CD14-positive monocyte (primary cell): ENCODE measurements around the gene PAMR1. TPM values are rescaled to one million over a fixed set of nuclear protein-coding genes. Genes with fewer than 3 reads are reported as not detected.

Source experiments
- DNase-seq, 3 donors: peaks; one replicate each; pipeline ENCODE4 v3.0.0-alpha.2; 2011 to 2022
- H2AFZ ChIP-seq: 2 replicates; pipeline ENCODE4 v1.6.0; 2012; ENCODE audit warnings: mild to moderate bottlenecking, low read depth, low read length, inconsistent platforms; ENCODE audit not compliant: insufficient read depth, poor library complexity, severe bottlenecking
- H3K27ac ChIP-seq, 2 donors: 1 replicate in 1 of 2; 2 replicates in 1 of 2; pipeline ENCODE4 v1.5.1; 2012 to 2013; ENCODE audit warnings: low read length in 2 of 2, control low read depth in 1 of 2, inconsistent platforms in 1 of 2, low read depth in 1 of 2, mild to moderate bottlenecking in 1 of 2
- H3K27me3 ChIP-seq, 2 donors: one replicate each; pipeline versions ENCODE4 v1.6.0 to v1.6.1; 2011 to 2013; ENCODE audit warnings: low read length in 2 of 2; ENCODE audit not compliant: control insufficient read depth in 2 of 2, insufficient read depth in 2 of 2
- H3K36me3 ChIP-seq, 2 donors: replicated peaks in 1 of 2; 1 replicate in 1 of 2; 2 replicates in 1 of 2; pipeline versions ENCODE4 v1.5.1 to v1.6.1; 2012 to 2013; ENCODE audit warnings: low read length in 2 of 2, control low read depth in 1 of 2, inconsistent platforms in 1 of 2, mild to moderate bottlenecking in 1 of 2; ENCODE audit not compliant: insufficient read depth in 2 of 2, control insufficient read depth in 1 of 2
- H3K4me1 ChIP-seq, 2 donors: 1 replicate in 1 of 2; 2 replicates in 1 of 2; pipeline versions ENCODE4 v1.5.1 to v1.6.1; 2012 to 2013; ENCODE audit warnings: low read length in 2 of 2, control low read depth in 1 of 2, inconsistent platforms in 1 of 2, mild to moderate bottlenecking in 1 of 2, moderate library complexity in 1 of 2; ENCODE audit not compliant: insufficient read depth in 2 of 2, control insufficient read depth in 1 of 2
- H3K4me2 ChIP-seq: replicated peaks from 2 replicates; pipeline ENCODE3; 2012; ENCODE audit warnings: low read length, moderate library complexity, mild to moderate bottlenecking; ENCODE audit not compliant: poor library complexity, severe bottlenecking; ENCODE audit errors: extremely low read depth
- H3K4me3 ChIP-seq, 3 experiments: fragments of 200-600 bp in 1 of 3; sonication (generic) in 1 of 3; replicated peaks in 1 of 3; 1 replicate in 2 of 3; 2 replicates in 1 of 3; pipeline ENCODE4 v1.5.1; 2011 to 2013; ENCODE audit warnings: low read length in 3 of 3, mild to moderate bottlenecking in 3 of 3, control low read depth in 2 of 3, low read depth in 2 of 3, inconsistent platforms in 1 of 3, moderate library complexity in 1 of 3
- H3K79me2 ChIP-seq: 2 replicates; pipeline ENCODE4 v1.6.0; 2012; ENCODE audit warnings: mild to moderate bottlenecking, control low read depth, inconsistent platforms, low read length, moderate library complexity; ENCODE audit not compliant: insufficient read depth
- H3K9ac ChIP-seq: 2 replicates; pipeline ENCODE4 v1.6.0; 2017; ENCODE audit warnings: low read length, mild to moderate bottlenecking; ENCODE audit not compliant: insufficient read depth, poor library complexity, severe bottlenecking
- H3K9me3 ChIP-seq, 2 donors: replicated peaks in 1 of 2; 1 replicate in 1 of 2; 2 replicates in 1 of 2; pipeline versions ENCODE4 v1.5.1 to v1.6.1; 2012 to 2013; ENCODE audit warnings: low read length in 2 of 2, control low read depth in 1 of 2; ENCODE audit not compliant: control insufficient read depth in 1 of 2, insufficient read depth in 1 of 2
- H4K20me1 ChIP-seq: 2 replicates; pipeline ENCODE4 v1.6.0; 2012; ENCODE audit warnings: mild to moderate bottlenecking, low read length, control low read depth, moderate library complexity; ENCODE audit not compliant: insufficient read depth
- H3K27ac Mint-ChIP-seq, 7 donors: one replicate each; pipeline ENCODE4 v1.8.0; 2020; ENCODE audit warnings: mild to moderate bottlenecking in 7 of 7, mixed read lengths in 7 of 7, moderate library complexity in 6 of 7, inconsistent platforms in 2 of 7
- H3K27me3 Mint-ChIP-seq, 3 donors: one replicate each; pipeline ENCODE4 v1.8.0; 2021 to 2022; ENCODE audit warnings: low read depth in 3 of 3, mild to moderate bottlenecking in 3 of 3, mixed read lengths in 3 of 3, moderate library complexity in 3 of 3, inconsistent platforms in 1 of 3
- H3K36me3 Mint-ChIP-seq, 2 donors: one replicate each; pipeline ENCODE4 v1.8.0; 2020; ENCODE audit warnings: mixed read lengths in 2 of 2, inconsistent platforms in 1 of 2, mild to moderate bottlenecking in 1 of 2
- H3K4me1 Mint-ChIP-seq: one replicate; pipeline ENCODE4 v1.8.0; 2020; ENCODE audit warnings: mild to moderate bottlenecking, mixed read lengths
- H3K4me3 Mint-ChIP-seq, 2 donors: one replicate each; pipeline ENCODE4 v1.8.0; 2020; ENCODE audit warnings: mild to moderate bottlenecking in 2 of 2, mixed read lengths in 2 of 2, moderate library complexity in 1 of 2
- H3K9me3 Mint-ChIP-seq, 7 donors: one replicate each; pipeline ENCODE4 v1.8.0; 2020 to 2022; ENCODE audit warnings: mixed read lengths in 7 of 7, mild to moderate bottlenecking in 6 of 7, moderate library complexity in 6 of 7, inconsistent platforms in 2 of 7
- WGBS: methylation state at CpG from one replicate; pipeline ENCODE4 v1.1.5; 2013; ENCODE audit warnings: missing lambda C conversion rate; ENCODE audit not compliant: insufficient coverage; 5-methylcytosine and 5-hydroxymethylcytosine counted together
- intact Hi-C, 2 donors: fragments of 100-400 bp; cut with micrococcal nuclease; formaldehyde crosslinking; loops; one replicate each; pipeline versions ENCODE4 v1.15.0 to v1.15.1; 2023
- polyA plus RNA-seq, 3 donors: library from polyadenylated mRNA; depleted of rRNA in 1 of 3; unstranded in 2 of 3; stranded (reverse) in 1 of 3; fragments of 300-500 nt in 2 of 3; fragments of >200 nt in 1 of 3; fragmentation: Illumina TruSeq in 2 of 3; gene quantifications; 1 replicate in 2 of 3; 2 replicates in 1 of 3; pipeline ENCODE4 v1.2.3, GENCODE V29; 2012 to 2021
- TF ChIP-seq, protein P1 (sequence below): fragments of 200-600 bp; IDR thresholded peaks from one replicate; pipeline ENCODE4 v1.8.0; 2022; ENCODE audit warnings: antibody characterized with exemption, mild to moderate bottlenecking

Gene PAMR1
- polyA plus RNA-seq, 3 donors: not detected

DNA sequence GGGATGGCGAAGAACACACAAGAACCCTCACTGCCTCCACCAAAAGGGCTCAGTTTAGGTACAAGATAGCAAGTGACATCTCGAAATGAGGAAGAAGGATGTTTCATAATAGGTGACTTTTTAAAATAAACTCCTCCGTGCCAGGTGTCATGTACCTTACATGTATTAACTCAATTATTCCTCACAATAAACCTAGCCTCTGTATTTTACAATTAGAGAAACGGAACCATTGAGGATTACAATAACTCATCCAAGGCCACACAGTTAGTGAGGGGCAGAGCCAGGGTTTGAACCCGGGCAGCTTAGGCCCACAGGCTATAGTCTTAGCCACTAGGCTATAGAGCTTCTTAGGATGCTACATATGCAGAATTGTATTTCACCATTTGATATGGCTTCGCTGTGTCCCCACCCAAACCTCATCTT, 965 bp upstream of the PAMR1 start:
- Histone ChIP-seq H3K79me2 (no peaks in the 10 kb centered on the region), H3K9me3 (peaks cover 0 to 9% of the 10 kb centered on the region in 2 donors), H3K4me2 (no peak overlapping the region), H3K36me3 (no peaks in the 10 kb centered on the region), H3K27ac (no peak overlapping the region), H3K27me3 (peaks cover 43 to 61% of the 10 kb centered on the region in 2 donors), H3K9ac (no peak overlapping the region), H3K4me1 (no peaks in the 10 kb centered on the region), H3K4me3 (no peak overlapping the region), H4K20me1 (no peaks in the 10 kb centered on the region), H2AFZ (no peak overlapping the region)
- Mint-ChIP-seq H3K9me3 (peaks cover 0 to 15% (median 4%) of the 10 kb centered on the region in 7 donors), H3K4me1 (no peaks in the 10 kb centered on the region), H3K27ac (no peak overlapping the region), H3K4me3 (peak overlapping the region in 1 of 2 donors; percentile 57), H3K27me3 (peaks cover 52 to 82% (median 59%) of the 10 kb centered on the region in 3 donors), H3K36me3 (no peaks in the 10 kb centered on the region)
- 60% methylated on average over 1 of the region's 6 CpGs for WGBS
- DNase-seq: no peak
- TF ChIP-seq, protein P1, sequence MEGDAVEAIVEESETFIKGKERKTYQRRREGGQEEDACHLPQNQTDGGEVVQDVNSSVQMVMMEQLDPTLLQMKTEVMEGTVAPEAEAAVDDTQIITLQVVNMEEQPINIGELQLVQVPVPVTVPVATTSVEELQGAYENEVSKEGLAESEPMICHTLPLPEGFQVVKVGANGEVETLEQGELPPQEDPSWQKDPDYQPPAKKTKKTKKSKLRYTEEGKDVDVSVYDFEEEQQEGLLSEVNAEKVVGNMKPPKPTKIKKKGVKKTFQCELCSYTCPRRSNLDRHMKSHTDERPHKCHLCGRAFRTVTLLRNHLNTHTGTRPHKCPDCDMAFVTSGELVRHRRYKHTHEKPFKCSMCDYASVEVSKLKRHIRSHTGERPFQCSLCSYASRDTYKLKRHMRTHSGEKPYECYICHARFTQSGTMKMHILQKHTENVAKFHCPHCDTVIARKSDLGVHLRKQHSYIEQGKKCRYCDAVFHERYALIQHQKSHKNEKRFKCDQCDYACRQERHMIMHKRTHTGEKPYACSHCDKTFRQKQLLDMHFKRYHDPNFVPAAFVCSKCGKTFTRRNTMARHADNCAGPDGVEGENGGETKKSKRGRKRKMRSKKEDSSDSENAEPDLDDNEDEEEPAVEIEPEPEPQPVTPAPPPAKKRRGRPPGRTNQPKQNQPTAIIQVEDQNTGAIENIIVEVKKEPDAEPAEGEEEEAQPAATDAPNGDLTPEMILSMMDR: no peak
- intact Hi-C loops: loop anchor here in 1 of 2 donors (10.0 kb wide), 1 partner anchor 58 kb away; no protein-coding TSS in a partner anchor

DNA sequence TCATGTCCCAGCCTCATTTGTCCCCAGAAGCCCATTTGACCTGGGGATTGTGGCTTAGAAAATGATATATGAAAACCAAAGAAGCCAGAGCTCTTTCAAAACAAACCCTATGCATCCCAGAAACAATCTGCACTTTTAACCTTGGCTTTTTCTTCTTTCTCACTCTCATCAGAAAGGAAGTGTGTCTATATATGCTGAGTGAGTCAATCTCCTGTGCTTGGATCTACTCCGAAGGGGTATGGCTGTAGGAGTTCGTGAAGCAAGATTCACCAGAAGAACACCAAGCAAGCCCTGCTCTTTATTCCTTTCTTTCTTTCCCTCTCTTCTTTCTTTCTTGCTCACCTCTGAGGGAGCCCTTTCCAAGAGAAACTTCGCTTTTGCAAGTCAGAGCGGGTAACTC, 636 bp downstream of the PAMR1 start:
- no peak overlapping the region for H3K27ac ChIP-seq
- no peak overlapping the region for H2AFZ ChIP-seq
- no peak overlapping the region for H3K9ac ChIP-seq
- no CpG with 5 or more reads among the region's 4 CpGs for WGBS
- H4K20me1 ChIP-seq: no peaks in the 10 kb centered on the region
- no peak overlapping the region for H3K4me3 ChIP-seq
- Mint-ChIP-seq H3K36me3 (no peaks in the 10 kb centered on the region), H3K4me3 (peak overlapping the region in 1 of 2 donors; percentile 59), H3K4me1 (no peaks in the 10 kb centered on the region), H3K27me3 (peaks cover 59 to 82% (median 63%) of the 10 kb centered on the region in 3 donors), H3K27ac (peak overlapping the region in 1 of 7 donors; percentile 9), H3K9me3 (peaks cover 0 to 15% (median 4%) of the 10 kb centered on the region in 7 donors)
- peaks cover 0 to 9% of the 10 kb centered on the region in 2 donors for H3K9me3 ChIP-seq
- H3K4me2 ChIP-seq: no peak overlapping the region
- H3K4me1 ChIP-seq: no peaks in the 10 kb centered on the region
- intact Hi-C loops: loop anchor here in 1 of 2 donors (10.0 kb wide), 1 partner anchor 60 kb away; no protein-coding TSS in a partner anchor
- TF ChIP-seq, protein P1: no peak
- no peaks in the 10 kb centered on the region for H3K36me3 ChIP-seq
- no peak for DNase-seq
- H3K79me2 ChIP-seq: no peaks in the 10 kb centered on the region
- peaks cover 49 to 66% of the 10 kb centered on the region in 2 donors for H3K27me3 ChIP-seq
